Measurements from ENCODE around the gene SDCCAG8. TPM values are rescaled to one million over a fixed set of nuclear protein-coding genes. Genes with fewer than 3 reads are reported as not detected.

SDCCAG8 gene
- total RNA-seq, 1 experiment from 2014 or later = 10.0 TPM

DNA sequence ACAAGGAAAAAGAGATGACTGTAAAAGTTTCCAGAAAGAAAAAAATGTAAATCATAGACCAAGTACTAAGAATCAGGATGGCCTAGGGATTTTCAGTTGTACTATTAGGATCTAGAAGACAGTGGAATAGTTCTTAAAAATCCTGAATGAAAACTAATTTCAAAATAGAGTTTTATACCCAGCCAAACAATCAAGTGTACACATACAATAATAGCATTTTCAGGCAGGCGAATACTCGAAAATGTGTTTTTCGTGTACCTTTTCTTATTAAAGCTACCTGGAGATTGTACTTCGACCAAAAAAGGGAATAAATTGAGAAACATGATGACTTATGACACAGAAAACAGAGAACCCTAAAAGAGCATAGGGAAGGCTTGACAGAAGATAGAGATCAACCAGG, 118.6 kb downstream of the SDCCAG8 start:
- Histone ChIP-seq H3K27me3 (ENCODE audit: insufficient read depth, low read length) (no peaks in the 10 kb centered on the region), H3K9ac (ENCODE audit: extremely low read depth, insufficient read length, low read length) (no peak overlapping the region), H3K27ac (ENCODE audit: insufficient read length, low read depth, low read length) (no peak overlapping the region), H3K23me2 (ENCODE audit: insufficient read length, low read depth, low read length, poor library complexity, severe bottlenecking) (no peaks in the 10 kb centered on the region), H2BK15ac (ENCODE audit: low read depth, low read length) (no peak overlapping the region), H2BK5ac (ENCODE audit: insufficient read length, low read length) (no peak overlapping the region), H2BK12ac (ENCODE audit: insufficient read length, low read depth, low read length) (no peak overlapping the region), H2BK20ac (ENCODE audit: low read depth, low read length, poor library complexity, severe bottlenecking) (no peak overlapping the region), H2AFZ (ENCODE audit: low read length) (no peak overlapping the region), H3T11ph (ENCODE audit: low read length) (no peak overlapping the region), H3K56ac (ENCODE audit: insufficient read length, low read depth, low read length) (no peak overlapping the region), H2BK120ac (ENCODE audit: low read depth, low read length, poor library complexity, severe bottlenecking) (no peak overlapping the region), H3K14ac (ENCODE audit: insufficient read depth, low read length) (no peak overlapping the region), H3K18ac (ENCODE audit: insufficient read length, low read depth, low read length) (no peak overlapping the region), H3K79me1 (ENCODE audit: insufficient read depth, low read depth, low read length, poor library complexity, severe bottlenecking) (no peaks in the 10 kb centered on the region), H4K20me1 (ENCODE audit: control insufficient read depth, insufficient read depth, insufficient read length) (no peaks in the 10 kb centered on the region), H3K4me1 (ENCODE audit: insufficient read depth, low read length) (no peaks in the 10 kb centered on the region), H2AK5ac (ENCODE audit: insufficient read length, low read length) (no peak overlapping the region), H3K23ac (ENCODE audit: insufficient read length, low read depth, low read length) (no peak overlapping the region), H3K4ac (ENCODE audit: low read depth, low read length) (no peak overlapping the region), H3K4me2 (ENCODE audit: insufficient read depth, insufficient read length, low read length) (no peak overlapping the region), H4K8ac (replicated peaks; ENCODE audit: insufficient read length, low read depth, low read length) (no peak overlapping the region), H3K79me2 (ENCODE audit: insufficient read depth, low read length) (no peaks in the 10 kb centered on the region), H4K91ac (ENCODE audit: insufficient read length, low read depth, low read length) (no peak overlapping the region), H3K9me3 (ENCODE audit: control insufficient read depth, low read depth, low read length) (no peaks in the 10 kb centered on the region), H4K5ac (ENCODE audit: insufficient read length, low read depth, low read length) (no peak overlapping the region)
- H3K27ac Mint-ChIP-seq = no peak overlapping the region
- peaks cover 2 to 9% of the 10 kb centered on the region in 2 experiments; a peak in 3 of 4 replicates for H3K4me1 Mint-ChIP-seq
- no peak overlapping the region for H3K4me3 Mint-ChIP-seq
- peaks cover 4 to 6% of the 10 kb centered on the region in 2 experiments; a peak in 3 of 5 replicates for H3K9me3 Mint-ChIP-seq
- H3K36me3 Mint-ChIP-seq (ENCODE audit: insufficient read depth in 1 of 3, low read depth in 3 of 3) = peaks cover 0 to 10% (median 0%) of the 10 kb centered on the region in 3 experiments; a peak in 1 of 7 replicates
- no peak for DNase-seq
- no CpG with 5 or more reads among the region's 4 CpGs for WGBS (ENCODE audit: extremely low coverage, insufficient read length, low lambda C conversion rate)
- no peak for TF ChIP-seq CTCF (conservative IDR thresholded peaks at IDR 0.05)
- H3K27me3 Mint-ChIP-seq (ENCODE audit: low read depth) = no peaks in the 10 kb centered on the region
